HepG2 (cell line): ENCODE data around the gene ANP32A. TPM values are rescaled to one million over a fixed set of nuclear protein-coding genes. Genes with fewer than 3 reads are reported as not detected.

Source experiments
- GATAD2A ChIP-seq: IDR thresholded peaks from 2 replicates; pipeline ENCODE4 v1.6.1; 2016
- MAZ ChIP-seq, 2 experiments: sonication (generic) in 1 of 2; formaldehyde crosslinking in 1 of 2; IDR thresholded peaks; 2 replicates each; pipeline versions ENCODE4 v1.5.0 to v1.6.1; 2012 to 2020; ENCODE audit warnings: low read depth in 2 of 2, mild to moderate bottlenecking in 2 of 2, borderline replicate concordance in 1 of 2, improper control_type of control experiment in 1 of 2, low read length in 1 of 2, missing genetic modification reagents in 1 of 2, moderate library complexity in 1 of 2
- MXI1 ChIP-seq: IDR thresholded peaks from 3 replicates; pipeline ENCODE4 v1.6.1; 2012; ENCODE audit warnings: low read depth, low read length, inconsistent platforms, borderline replicate concordance
- MYC ChIP-seq: sonication (generic); formaldehyde crosslinking; IDR thresholded peaks from 2 replicates; pipeline ENCODE4 v1.9.0; 2021; ENCODE audit warnings: missing genetic modification reagents, borderline replicate concordance
- ZNF225 ChIP-seq: sonication (generic); formaldehyde crosslinking; IDR thresholded peaks from 2 replicates; pipeline ENCODE4 v1.4.0; 2020; ENCODE audit warnings: mild to moderate bottlenecking, missing genetic modification reagents
- ZNF292 ChIP-seq: sonication (generic); formaldehyde crosslinking; IDR thresholded peaks from 2 replicates; pipeline ENCODE4 v1.8.1; 2022; ENCODE audit warnings: mild to moderate bottlenecking, low read depth, missing genetic modification reagents, borderline replicate concordance
- polyA plus RNA-seq, 8 experiments: library from polyadenylated mRNA; depleted of rRNA in 3 of 8; stranded (reverse) in 7 of 8; unstranded in 1 of 8; fragments of >200 nt; fragmentation: Illumina TruSeq in 4 of 8; extraction: Trizol in 4 of 8; gene quantifications; 2 replicates each; pipeline versions ENCODE4 v1.2.1 to v1.2.3, GENCODE V29; 2011 to 2016; ENCODE audit warnings: low read depth in 4 of 8, missing spikeins in 1 of 8, mixed read lengths in 1 of 8; ENCODE audit not compliant: insufficient read depth in 1 of 8
- total RNA-seq, 5 experiments: library from RNA; depleted of rRNA; stranded (reverse); fragments of >200 nt; fragmentation: Illumina TruSeq; extraction: Trizol; gene quantifications; 2 replicates each; pipeline ENCODE4 v1.2.3, GENCODE V29; 2016; ENCODE audit warnings: low read depth in 1 of 5
- TF ChIP-seq, protein P1 (sequence below), 2 experiments: fragments of 450-650 bp in 1 of 2; sonication (generic) in 1 of 2; formaldehyde crosslinking in 1 of 2; IDR thresholded peaks; 2 replicates each; pipeline versions ENCODE4 v1.6.1 to v1.8.0; 2016 to 2022; ENCODE audit warnings: antibody characterized with exemption in 1 of 2, mild to moderate bottlenecking in 1 of 2, missing genetic modification reagents in 1 of 2
- TF ChIP-seq, protein P2 (sequence below): sonication (generic); formaldehyde crosslinking; IDR thresholded peaks from 2 replicates; pipeline ENCODE4 v1.5.0; 2020; ENCODE audit warnings: mild to moderate bottlenecking, missing genetic modification reagents, borderline replicate concordance
- TF ChIP-seq, protein P3 (sequence below), 2 experiments: sonication (generic) in 1 of 2; formaldehyde crosslinking in 1 of 2; IDR thresholded peaks; 2 replicates each; pipeline versions ENCODE4 v1.4.0 to v1.6.1; 2018 to 2020; ENCODE audit warnings: missing genetic modification reagents in 2 of 2, borderline replicate concordance in 1 of 2, low read depth in 1 of 2, mild to moderate bottlenecking in 1 of 2, missing biosample characterization in 1 of 2
- TF ChIP-seq, protein P4 (sequence below), 2 experiments: fragments of 450-650 bp in 1 of 2; sonication (generic) in 1 of 2; formaldehyde crosslinking; IDR thresholded peaks; 2 replicates each; pipeline versions ENCODE4 v1.5.0 to v1.8.0; 2020 to 2022; ENCODE audit warnings: mild to moderate bottlenecking in 1 of 2, missing genetic modification reagents in 1 of 2

The ANP32A gene
- total and polyA plus RNA-seq, 2 of the 13 experiments (the other 11 are each of a cell fraction or from before 2014, with no cell fraction given) = 60.6 to 206 TPM

DNA sequence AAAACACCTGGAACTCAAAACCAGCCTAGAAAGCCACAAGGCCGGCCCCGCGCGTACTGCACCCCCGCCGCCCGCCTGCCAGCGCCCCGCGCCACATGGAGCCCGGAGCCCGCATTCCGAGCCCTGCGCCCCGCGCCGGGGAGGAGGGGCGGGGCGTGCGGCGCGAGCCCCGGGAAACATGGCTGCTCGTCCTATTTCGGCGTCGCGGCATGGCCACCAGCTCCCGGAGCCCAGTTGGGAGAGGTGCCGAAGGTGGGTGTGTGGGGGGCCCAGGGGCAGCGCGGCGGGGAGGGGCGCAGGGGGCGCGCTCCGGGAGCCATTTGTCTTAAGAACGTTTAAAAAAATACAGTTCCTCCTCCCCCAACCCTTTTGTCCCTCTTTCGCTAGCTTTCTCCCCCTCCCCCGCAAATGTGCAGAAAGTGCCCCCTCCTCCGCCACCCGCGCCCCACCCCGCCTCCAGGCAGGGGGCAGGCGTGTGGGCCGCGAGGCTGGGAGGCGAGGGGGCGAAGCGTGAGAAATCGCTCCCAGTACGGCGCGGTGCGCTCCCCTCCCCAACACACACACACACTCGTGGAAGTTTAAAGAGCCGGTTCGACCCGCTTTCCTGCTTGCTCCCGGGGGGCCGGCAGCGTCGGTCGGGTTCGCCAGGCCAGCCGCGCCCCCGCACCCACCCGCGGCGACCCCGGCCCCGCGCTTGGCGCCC, 2.5 kb downstream of the ANP32A start (continued):
- peak; percentile 51; the same call in 1 of the 2 replicates for TF ChIP-seq MAZ (IDR thresholded peaks at IDR 0.05; ENCODE audit: borderline replicate concordance, low read depth, low read length)
- TF ChIP-seq MAZ (CRISPR knock-in tag; IDR thresholded peaks at IDR 0.05; ENCODE audit: low read depth) = no peak
- 0 out of 3 replicates have a peak, but pooled peaks have one; percentile 3 for TF ChIP-seq MXI1
- no peak for TF ChIP-seq ZNF225 (CRISPR knock-in tag)
- TF ChIP-seq GATAD2A (CRISPR knock-in tag) = peak; percentile 37; the same call in 1 of the 2 replicates
- peak; percentile 80; the same call in 1 of the 2 replicates for TF ChIP-seq MYC (CRISPR knock-in tag)
- no peak for TF ChIP-seq ZNF292
- TF ChIP-seq, protein P1, sequence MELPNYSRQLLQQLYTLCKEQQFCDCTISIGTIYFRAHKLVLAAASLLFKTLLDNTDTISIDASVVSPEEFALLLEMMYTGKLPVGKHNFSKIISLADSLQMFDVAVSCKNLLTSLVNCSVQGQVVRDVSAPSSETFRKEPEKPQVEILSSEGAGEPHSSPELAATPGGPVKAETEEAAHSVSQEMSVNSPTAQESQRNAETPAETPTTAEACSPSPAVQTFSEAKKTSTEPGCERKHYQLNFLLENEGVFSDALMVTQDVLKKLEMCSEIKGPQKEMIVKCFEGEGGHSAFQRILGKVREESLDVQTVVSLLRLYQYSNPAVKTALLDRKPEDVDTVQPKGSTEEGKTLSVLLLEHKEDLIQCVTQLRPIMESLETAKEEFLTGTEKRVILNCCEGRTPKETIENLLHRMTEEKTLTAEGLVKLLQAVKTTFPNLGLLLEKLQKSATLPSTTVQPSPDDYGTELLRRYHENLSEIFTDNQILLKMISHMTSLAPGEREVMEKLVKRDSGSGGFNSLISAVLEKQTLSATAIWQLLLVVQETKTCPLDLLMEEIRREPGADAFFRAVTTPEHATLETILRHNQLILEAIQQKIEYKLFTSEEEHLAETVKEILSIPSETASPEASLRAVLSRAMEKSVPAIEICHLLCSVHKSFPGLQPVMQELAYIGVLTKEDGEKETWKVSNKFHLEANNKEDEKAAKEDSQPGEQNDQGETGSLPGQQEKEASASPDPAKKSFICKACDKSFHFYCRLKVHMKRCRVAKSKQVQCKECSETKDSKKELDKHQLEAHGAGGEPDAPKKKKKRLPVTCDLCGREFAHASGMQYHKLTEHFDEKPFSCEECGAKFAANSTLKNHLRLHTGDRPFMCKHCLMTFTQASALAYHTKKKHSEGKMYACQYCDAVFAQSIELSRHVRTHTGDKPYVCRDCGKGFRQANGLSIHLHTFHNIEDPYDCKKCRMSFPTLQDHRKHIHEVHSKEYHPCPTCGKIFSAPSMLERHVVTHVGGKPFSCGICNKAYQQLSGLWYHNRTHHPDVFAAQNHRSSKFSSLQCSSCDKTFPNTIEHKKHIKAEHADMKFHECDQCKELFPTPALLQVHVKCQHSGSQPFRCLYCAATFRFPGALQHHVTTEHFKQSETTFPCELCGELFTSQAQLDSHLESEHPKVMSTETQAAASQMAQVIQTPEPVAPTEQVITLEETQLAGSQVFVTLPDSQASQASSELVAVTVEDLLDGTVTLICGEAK (IDR thresholded peaks at IDR 0.05) = no peak
- TF ChIP-seq, protein P1 (CRISPR knock-in tag; IDR thresholded peaks at IDR 0.05) = 0 out of 2 replicates have a peak, but pooled peaks have one; percentile 9
- TF ChIP-seq, protein P2, sequence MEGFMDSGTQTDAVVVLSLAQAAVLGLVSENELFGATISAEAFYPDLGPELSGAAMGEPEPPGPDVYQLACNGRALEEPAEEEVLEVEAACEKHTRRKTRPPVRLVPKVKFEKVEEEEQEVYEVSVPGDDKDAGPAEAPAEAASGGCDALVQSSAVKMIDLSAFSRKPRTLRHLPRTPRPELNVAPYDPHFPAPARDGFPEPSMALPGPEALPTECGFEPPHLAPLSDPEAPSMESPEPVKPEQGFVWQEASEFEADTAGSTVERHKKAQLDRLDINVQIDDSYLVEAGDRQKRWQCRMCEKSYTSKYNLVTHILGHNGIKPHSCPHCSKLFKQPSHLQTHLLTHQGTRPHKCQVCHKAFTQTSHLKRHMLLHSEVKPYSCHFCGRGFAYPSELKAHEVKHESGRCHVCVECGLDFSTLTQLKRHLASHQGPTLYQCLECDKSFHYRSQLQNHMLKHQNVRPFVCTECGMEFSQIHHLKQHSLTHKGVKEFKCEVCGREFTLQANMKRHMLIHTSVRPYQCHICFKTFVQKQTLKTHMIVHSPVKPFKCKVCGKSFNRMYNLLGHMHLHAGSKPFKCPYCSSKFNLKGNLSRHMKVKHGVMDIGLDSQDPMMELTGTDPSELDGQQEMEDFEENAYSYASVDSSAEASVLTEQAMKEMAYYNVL (CRISPR knock-in tag) = no peak
- TF ChIP-seq, protein P3, sequence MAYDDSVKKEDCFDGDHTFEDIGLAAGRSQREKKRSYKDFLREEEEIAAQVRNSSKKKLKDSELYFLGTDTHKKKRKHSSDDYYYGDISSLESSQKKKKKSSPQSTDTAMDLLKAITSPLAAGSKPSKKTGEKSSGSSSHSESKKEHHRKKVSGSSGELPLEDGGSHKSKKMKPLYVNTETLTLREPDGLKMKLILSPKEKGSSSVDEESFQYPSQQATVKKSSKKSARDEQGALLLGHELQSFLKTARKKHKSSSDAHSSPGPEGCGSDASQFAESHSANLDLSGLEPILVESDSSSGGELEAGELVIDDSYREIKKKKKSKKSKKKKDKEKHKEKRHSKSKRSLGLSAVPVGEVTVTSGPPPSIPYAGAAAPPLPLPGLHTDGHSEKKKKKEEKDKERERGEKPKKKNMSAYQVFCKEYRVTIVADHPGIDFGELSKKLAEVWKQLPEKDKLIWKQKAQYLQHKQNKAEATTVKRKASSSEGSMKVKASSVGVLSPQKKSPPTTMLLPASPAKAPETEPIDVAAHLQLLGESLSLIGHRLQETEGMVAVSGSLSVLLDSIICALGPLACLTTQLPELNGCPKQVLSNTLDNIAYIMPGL (CRISPR knock-in tag; IDR thresholded peaks at IDR 0.05; ENCODE audit: borderline replicate concordance in 1 of 2, low read depth in 1 of 2) = 0 out of 4 replicates have a peak, but pooled peaks of 1 of the 2 experiments have one; percentile 1
- TF ChIP-seq, protein P4, sequence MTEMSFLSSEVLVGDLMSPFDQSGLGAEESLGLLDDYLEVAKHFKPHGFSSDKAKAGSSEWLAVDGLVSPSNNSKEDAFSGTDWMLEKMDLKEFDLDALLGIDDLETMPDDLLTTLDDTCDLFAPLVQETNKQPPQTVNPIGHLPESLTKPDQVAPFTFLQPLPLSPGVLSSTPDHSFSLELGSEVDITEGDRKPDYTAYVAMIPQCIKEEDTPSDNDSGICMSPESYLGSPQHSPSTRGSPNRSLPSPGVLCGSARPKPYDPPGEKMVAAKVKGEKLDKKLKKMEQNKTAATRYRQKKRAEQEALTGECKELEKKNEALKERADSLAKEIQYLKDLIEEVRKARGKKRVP (CRISPR knock-in tag; IDR thresholded peaks at IDR 0.05) = no peak
